ENCODE data around the gene TAMALIN.

DNA sequence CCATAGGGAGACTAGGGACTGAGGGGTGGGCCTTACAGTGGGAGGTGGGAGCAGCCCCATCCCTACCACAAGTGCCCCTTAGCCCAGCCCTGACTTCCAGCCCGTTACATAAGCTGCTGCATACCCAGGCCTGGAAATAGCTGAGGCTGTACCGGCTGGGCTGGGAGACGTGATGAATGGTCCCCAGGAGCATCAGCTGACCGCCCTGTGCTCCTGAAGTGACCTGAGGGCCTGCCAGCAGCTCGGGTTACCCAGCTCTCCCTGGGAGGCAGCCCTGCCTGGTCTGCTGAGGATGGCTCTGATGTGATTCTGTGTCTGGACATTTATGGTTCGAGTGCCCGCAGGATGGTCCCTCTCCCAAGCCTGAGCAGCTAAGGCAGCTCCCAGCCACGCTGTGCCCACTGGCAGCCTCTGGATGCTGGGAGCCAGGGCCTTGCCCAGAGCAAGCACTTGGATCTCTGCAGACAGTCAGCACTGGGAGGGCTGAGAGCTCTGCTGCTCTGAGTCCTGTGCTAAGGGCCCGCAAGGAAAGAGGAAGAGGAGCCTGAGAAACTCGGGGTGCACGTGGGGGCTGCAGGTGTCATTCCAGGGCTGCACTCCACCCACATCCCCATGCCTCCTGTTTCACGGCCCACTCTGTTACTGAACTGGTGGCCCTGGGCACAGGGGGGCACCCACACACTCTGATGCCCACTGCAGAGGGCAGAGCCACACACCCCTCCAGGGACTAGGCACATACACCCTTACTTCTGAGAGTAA lies 20.5 kb downstream of the TAMALIN start:
- TF ChIP-seq CTCF (IDR thresholded peaks at IDR 0.05) = no peak
- TF ChIP-seq ZFX (IDR thresholded peaks at IDR 0.05; ENCODE audit: borderline replicate concordance) = no peak

Measured in 22Rv1 (cell line).